ENCODE data around the gene PTPRF. TPM values are rescaled to one million over a fixed set of nuclear protein-coding genes. Genes with fewer than 3 reads are reported as not detected.

Gene PTPRF
- total RNA-seq, 1 donor from 2014 or later, result 145 TPM

- H3K27me3 Mint-ChIP-seq (ENCODE audit: unreplicated experiment), result peaks cover 6% of the 10 kb centered on the region
- no peak overlapping the region for H3K27ac Mint-ChIP-seq (ENCODE audit: unreplicated experiment)
- no peak for TF ChIP-seq CTCF (IDR thresholded peaks at IDR 0.05; ENCODE audit: unreplicated experiment)
- H3K4me3 Mint-ChIP-seq (ENCODE audit: unreplicated experiment), result no peak overlapping the region
- H3K36me3 Mint-ChIP-seq (ENCODE audit: low read depth, unreplicated experiment), result no peaks in the 10 kb centered on the region
- H3K9me3 Mint-ChIP-seq (ENCODE audit: unreplicated experiment), result no peaks in the 10 kb centered on the region
- no peak for DNase-seq (ENCODE audit: low spot score)
- no peaks in the 10 kb centered on the region for H3K4me1 Mint-ChIP-seq (ENCODE audit: unreplicated experiment)
These were observed 18.0 kb upstream of the PTPRF start for GRCh38 chr1:43512681-43513080.

- Mint-ChIP-seq H3K27me3 (ENCODE audit: unreplicated experiment) (peaks cover 5% of the 10 kb centered on the region), H3K9me3 (ENCODE audit: unreplicated experiment) (no peaks in the 10 kb centered on the region), H3K4me1 (ENCODE audit: unreplicated experiment) (no peaks in the 10 kb centered on the region), H3K36me3 (ENCODE audit: low read depth, unreplicated experiment) (no peaks in the 10 kb centered on the region), H3K27ac (ENCODE audit: unreplicated experiment) (no peak overlapping the region), H3K4me3 (ENCODE audit: unreplicated experiment) (no peak overlapping the region)
- DNase-seq (ENCODE audit: low spot score), result no peak
- TF ChIP-seq CTCF (IDR thresholded peaks at IDR 0.05; ENCODE audit: unreplicated experiment), result no peak
These were observed 17.1 kb upstream of the PTPRF start for GRCh38 chr1:43513471-43514173.

DNA sequence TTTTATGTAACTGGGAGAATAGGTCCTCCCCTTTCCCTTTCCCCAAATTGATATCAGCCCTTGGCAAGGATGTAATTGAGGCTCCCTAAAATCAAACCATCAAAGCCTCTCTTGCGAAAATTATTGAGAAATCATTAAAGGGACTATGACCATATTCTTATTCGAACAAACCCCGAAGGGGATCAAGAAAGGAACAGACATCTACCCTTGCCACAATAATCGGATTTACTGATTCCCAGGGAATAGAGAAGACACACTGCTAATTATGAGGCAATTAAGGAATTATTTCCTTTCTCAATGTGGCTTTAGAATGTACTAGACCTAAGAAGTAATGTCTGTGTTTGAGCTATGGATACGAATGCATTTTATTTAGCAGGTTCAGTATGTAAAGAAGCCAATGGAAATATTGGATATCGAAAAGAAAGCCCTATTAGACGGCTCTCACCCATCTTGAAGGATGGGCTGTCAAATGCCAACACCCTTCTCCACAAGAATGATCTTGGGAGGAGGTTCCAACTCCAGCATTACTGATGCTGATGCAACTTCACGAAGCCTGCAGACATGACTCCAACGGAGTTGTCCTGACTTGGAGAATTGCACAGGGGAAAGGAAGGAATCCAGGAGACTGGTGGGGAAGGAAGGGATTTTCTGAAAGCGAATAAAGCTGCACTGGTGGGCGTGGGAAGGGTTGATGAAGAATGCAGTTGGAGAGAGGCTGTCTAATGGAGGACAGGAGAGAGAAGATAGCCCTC, 11.6 kb upstream of the PTPRF start:
- Mint-ChIP-seq H3K4me3 (ENCODE audit: unreplicated experiment) (no peak overlapping the region), H3K4me1 (ENCODE audit: unreplicated experiment) (peaks cover 3% of the 10 kb centered on the region), H3K9me3 (ENCODE audit: unreplicated experiment) (no peaks in the 10 kb centered on the region), H3K27ac (ENCODE audit: unreplicated experiment) (no peak overlapping the region), H3K36me3 (ENCODE audit: low read depth, unreplicated experiment) (no peaks in the 10 kb centered on the region), H3K27me3 (ENCODE audit: unreplicated experiment) (peaks cover 2% of the 10 kb centered on the region)
- no peak for TF ChIP-seq CTCF (IDR thresholded peaks at IDR 0.05; ENCODE audit: unreplicated experiment)
- DNase-seq (ENCODE audit: low spot score), result no peak

GRCh38 chr1:43520100-43520778, 10.4 kb upstream of the PTPRF start:
- H3K27me3 Mint-ChIP-seq (ENCODE audit: unreplicated experiment), result no peaks in the 10 kb centered on the region
- no peak overlapping the region for H3K27ac Mint-ChIP-seq (ENCODE audit: unreplicated experiment)
- TF ChIP-seq CTCF (IDR thresholded peaks at IDR 0.05; ENCODE audit: unreplicated experiment), result no peak

More at GRCh38 chr1:43520100-43520778, 10.4 kb upstream of the PTPRF start:
- no peaks in the 10 kb centered on the region for H3K9me3 Mint-ChIP-seq (ENCODE audit: unreplicated experiment)
- DNase-seq (ENCODE audit: low spot score), result no peak
- no peak overlapping the region for H3K4me3 Mint-ChIP-seq (ENCODE audit: unreplicated experiment)
- peaks cover 3% of the 10 kb centered on the region for H3K4me1 Mint-ChIP-seq (ENCODE audit: unreplicated experiment)
- no peaks in the 10 kb centered on the region for H3K36me3 Mint-ChIP-seq (ENCODE audit: low read depth, unreplicated experiment)
